NCI-H2171 (cell line): ENCODE results near the gene XAF1.
"Not testable (repeated sequence)": the region's sequence is repeated elsewhere in the genome, so short reads cannot be mapped to it uniquely, and the experiment has no call there.

ENCODE experiments used
- DNase-seq: peaks from one replicate; lab custom pipeline; 2025; lab: John Stamatoyannopoulos, UW

Gene XAF1, protein sequence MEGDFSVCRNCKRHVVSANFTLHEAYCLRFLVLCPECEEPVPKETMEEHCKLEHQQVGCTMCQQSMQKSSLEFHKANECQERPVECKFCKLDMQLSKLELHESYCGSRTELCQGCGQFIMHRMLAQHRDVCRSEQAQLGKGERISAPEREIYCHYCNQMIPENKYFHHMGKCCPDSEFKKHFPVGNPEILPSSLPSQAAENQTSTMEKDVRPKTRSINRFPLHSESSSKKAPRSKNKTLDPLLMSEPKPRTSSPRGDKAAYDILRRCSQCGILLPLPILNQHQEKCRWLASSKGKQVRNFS

DNA sequence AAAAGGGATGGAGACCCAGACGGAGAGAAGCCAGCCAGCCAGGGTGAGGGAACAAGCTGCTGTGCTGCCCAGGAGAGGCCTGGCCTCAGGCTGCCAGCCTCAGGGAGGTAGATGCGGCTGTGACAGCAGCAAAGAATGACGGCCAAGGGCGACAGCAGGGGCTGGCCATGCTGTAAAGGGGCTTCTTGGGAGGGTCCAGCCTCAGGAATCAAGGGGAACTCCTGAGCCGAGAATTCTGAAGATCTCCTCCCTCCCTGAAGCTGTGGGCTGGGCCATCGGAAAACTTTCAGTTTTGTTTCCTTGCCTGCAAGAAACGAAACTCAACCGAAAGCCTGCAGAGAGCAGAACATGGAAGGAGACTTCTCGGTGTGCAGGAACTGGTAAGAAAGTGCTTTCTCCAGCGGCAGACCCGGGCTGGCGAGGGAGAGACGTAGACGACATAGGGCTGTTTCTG is at the start of gene XAF1:
XAF1 (plus strand) TSS at position 316 of the 454 bp plus-strand sequence; CDS start at position 349, 33 bp downstream.
- no peak for DNase-seq

DNA sequence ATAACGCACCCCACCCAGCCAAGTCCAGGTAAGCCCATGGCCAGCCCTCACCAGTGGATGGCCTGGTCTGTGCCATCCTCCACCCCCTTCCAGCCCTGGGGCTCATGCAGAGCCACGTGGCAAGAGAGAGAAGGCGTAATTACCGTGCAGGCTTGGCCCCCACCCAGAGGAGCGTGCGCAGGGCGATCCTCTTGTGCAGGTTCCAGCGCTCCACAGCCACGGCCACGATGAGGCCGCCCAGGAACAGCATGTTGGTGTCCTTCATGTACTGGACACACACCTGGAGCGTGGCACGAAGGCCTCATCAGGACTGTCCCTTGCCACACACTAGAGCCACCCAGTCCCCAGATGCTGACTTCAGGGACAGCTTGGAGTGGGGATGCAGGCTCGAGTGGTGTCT is 49.3 kb upstream of the XAF1 start:
- no peak for DNase-seq

- DNase-seq = no peak
Measured at GRCh38 chr17:6706996-6707395, 48.9 kb upstream of the XAF1 start.

DNA sequence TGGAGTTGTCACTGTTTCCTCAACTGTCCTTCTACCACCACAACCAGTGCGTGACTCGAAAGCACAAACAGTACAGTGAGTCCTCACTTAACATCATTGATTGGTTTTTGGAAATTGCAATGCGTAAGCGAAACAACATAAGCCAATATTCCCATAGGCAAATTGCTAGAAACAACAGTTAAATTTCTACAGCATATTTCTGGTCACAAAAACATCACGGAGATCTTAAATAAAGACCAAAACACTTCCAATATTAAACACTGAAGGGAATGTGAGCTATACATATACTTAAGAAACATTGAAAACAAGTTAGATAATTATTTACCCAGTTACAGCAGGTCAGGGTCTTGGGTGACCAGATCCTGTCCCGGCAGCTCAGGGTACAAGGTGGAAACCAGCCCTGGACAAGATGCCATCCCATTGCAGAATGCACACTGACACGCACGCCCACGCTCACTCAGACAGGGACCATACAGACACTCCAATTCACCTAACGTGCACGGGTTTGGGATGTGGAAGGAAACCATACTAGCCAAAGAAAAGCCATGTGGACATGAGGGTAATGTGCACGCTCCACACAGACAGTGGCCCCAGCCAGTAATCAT is 47.4 kb upstream of the XAF1 start:
- DNase-seq = no peak

GRCh38 chr17:6710317-6710716 is 45.5 kb upstream of the XAF1 start:
- DNase-seq = no peak

DNA sequence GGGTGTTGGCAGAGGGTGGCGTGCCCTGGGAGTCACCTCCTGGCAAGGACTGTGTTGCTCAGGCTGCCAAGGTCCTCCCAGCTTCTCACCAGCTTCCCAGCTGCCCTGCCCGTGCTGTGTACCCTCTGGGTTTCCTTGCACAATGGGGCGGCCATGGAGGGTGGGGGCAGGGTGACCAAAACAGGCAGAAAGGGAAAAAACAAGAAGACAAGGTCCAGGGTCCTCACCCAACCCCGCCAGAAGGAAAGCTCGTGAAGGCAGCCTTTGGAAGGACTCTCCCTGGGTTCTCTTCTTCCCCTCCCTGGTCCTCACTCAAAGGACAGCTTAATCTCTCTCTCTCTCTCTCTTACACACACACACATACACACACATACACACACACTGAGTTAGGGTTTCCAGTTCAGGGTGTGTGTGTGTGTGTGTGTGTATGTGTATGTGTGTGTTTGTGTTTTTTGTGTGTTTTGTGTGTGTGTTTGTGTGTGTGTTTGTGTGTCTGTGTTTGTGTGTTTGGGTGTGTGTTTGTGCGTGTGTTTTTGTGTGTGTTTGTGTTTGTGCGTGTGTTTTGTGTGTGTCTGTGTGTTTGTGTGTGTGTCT is 44.7 kb upstream of the XAF1 start:
- DNase-seq = no peak

GRCh38 chr17:6711681-6712057 is 44.2 kb upstream of the XAF1 start:
- DNase-seq = no peak

DNA sequence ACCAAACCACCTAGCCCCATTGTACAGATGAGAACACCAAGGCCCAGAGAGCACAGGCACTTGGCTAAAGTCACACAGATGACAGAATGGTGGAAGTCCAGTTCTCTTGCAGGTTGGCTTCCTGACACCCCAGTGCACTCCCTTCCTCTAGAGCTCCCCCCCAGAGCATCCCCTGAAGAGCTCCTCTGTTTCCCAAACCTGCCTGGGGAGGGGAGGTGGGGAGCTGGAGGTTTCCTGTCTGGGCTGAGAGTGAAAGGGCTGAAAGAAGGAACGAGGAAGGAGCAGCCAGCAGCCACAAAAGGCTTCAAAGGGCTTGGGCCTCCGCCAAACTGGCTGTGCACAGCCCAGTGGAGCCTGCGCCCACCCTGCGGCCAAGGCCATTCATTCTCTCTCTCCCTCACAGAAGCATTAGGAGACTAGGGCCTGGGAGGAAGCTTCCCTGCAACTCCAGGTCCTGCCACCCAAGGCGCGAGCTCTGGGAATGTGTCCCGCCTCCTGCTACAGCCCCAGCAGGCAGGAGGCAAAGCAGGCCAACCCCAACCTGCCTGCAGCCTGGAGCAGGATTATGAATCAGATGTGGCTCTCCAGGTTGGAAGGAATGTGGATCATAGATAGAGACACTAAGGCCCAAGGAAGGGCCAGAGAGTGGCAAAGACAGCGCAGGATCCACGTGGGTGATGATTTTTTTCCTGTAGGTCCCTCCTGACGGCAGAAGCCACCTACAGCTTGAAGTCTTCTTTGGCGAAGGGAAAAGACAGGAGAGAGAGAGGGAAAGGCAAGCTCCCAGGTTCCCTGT is 43.6 kb upstream of the XAF1 start:
- no peak for DNase-seq

DNA sequence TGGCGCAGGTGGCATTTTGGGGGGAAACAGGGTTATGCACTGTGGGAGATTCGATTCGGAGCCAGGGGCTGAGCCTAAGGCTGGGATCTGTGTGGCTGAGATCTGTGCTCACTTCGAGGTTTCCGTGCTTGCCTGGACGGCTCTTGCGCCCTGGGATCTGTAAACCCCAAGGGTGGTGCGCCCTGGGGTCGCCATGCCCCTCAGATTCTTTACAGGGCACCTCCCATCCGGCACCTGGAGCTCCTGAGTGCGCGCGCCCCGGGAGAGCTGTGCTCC is 43.1 kb upstream of the XAF1 start:
- no peak for DNase-seq

- DNase-seq = no peak
Measured at GRCh38 chr17:6713130-6713917, 42.5 kb upstream of the XAF1 start, which contains the start of gene SLC13A5. TSS of gene SLC13A5 (minus strand) at chr17:6713369. CDS start at chr17:6713333, 36 bp downstream.

DNA sequence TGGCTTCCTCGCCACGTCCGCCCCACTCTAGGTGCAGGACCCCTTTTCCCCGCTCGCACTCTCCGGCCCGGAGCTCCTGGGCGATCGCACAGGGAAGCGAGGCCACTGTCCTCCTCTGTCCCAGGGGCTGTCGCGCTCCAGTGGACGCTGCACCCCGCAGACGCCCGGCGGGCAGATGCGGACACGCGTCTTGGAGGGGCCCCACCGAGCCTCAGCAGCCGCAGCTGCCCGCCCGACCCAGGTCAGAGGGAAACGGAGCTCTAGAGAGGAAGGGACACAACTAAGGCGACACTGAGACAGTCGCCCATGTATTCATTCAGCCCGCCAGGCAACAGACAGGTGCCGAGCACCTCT is 42.0 kb upstream of the XAF1 start:
- DNase-seq = no peak

- no peak for DNase-seq
Measured at GRCh38 chr17:6714315-6714874, 41.5 kb upstream of the XAF1 start.

GRCh38 chr17:6716736-6717135 is 39.1 kb upstream of the XAF1 start:
- no peak for DNase-seq

GRCh38 chr17:6721744-6722143 is 34.1 kb upstream of the XAF1 start:
- DNase-seq = no peak

GRCh38 chr17:6724009-6724408 is 31.8 kb upstream of the XAF1 start:
- no peak for DNase-seq

GRCh38 chr17:6729531-6729930 is 26.3 kb upstream of the XAF1 start:
- no peak for DNase-seq

- DNase-seq = not testable (repeated sequence)
Measured at GRCh38 chr17:6746665-6747064, 9.2 kb upstream of the XAF1 start.

DNA sequence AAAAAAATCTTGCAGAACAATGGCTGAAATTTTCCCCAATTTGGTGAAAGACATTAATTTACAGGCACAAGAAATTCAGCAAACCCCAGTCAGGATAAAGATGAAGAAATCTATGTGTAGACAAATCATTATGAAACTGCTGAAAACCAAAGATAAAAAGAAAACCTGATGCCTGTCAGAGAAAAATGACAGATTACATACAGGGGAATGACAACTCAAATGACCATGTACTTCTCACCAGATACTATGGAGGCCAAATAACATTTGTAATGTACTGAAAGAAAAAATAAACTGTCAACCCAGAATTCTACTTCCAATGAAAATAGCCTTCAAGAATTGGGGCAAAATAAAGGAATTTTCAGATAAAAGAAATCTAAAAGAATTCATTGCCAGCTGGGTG is 7.2 kb upstream of the XAF1 start:
- DNase-seq = no peak

GRCh38 chr17:6749519-6749918 is 6.3 kb upstream of the XAF1 start:
- DNase-seq = no peak

DNA sequence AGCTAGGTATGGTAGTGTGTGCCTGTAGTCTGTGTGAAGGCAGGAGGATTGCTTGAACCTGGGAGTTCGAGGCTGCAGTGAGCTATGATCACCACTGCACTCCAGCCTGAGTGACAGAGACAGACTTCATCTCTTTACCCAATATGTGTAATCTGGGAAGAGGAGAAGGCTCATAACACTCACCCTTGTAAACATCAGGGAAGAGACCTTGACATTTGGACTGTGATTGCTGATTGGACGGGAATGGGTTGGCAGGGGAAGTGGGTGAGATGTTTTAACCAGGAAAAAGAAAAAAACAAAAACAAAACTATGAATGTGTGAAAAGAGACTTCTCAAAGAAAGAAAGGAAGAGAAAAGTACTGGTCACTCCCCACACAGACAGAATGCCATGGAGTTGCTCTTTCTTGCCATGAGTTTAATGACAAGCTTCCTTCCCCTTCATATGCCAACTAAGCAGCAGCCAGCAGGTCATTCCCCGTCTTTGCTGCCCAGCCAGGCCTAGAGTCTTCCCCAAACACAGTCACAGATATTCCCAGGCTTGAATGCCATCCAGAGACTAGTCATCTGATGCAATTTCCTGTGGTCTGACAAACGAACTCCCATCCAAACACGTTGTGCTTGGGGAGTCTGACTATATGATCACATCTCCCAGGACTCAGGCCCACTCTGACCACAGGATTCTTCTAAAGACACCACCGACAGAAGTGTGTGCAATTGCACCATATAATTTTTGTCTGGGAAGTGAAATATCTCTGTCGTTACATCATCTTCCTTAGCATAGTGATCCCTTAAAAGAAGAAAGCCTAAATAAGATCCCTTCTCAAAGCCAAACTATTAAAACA is 3.6 kb upstream of the XAF1 start:
- no peak for DNase-seq

GRCh38 chr17:6753006-6753445 is 2.8 kb upstream of the XAF1 start:
- DNase-seq = no peak
